HEK293 (cell line): ENCODE data around the gene MARK3.

ENCODE experiments used
- BCL11B ChIP-seq: fragments of 450-650 bp; formaldehyde crosslinking; IDR thresholded peaks from 2 replicates; pipeline ENCODE4 v1.5.1; 2016; ENCODE audit warnings: low read depth, missing biosample characterization, missing genetic modification characterization
- KLF10 ChIP-seq: fragments of 450-650 bp; IDR thresholded peaks from 2 replicates; pipeline ENCODE4 v1.5.1; 2018; ENCODE audit warnings: missing biosample characterization, mild to moderate bottlenecking, missing genetic modification characterization
- KLF17 ChIP-seq: fragments of 450-650 bp; formaldehyde crosslinking; IDR thresholded peaks from 2 replicates; pipeline ENCODE4 v1.5.1; 2016; ENCODE audit warnings: missing biosample characterization, missing genetic modification characterization
- SP2 ChIP-seq: fragments of 450-650 bp; formaldehyde crosslinking; IDR thresholded peaks from 2 replicates; pipeline ENCODE4 v1.5.1; 2016; ENCODE audit warnings: missing biosample characterization, missing genetic modification characterization
- YY2 ChIP-seq: fragments of 450-650 bp; formaldehyde crosslinking; IDR thresholded peaks from 2 replicates; pipeline ENCODE4 v1.5.1; 2016; ENCODE audit warnings: missing biosample characterization, missing genetic modification characterization
- ZBTB1 ChIP-seq: fragments of 450-650 bp; formaldehyde crosslinking; IDR thresholded peaks from 2 replicates; pipeline ENCODE4 v1.5.1; 2016; ENCODE audit warnings: missing biosample characterization, missing genetic modification characterization
- ZBTB48 ChIP-seq: fragments of 450-650 bp; formaldehyde crosslinking; IDR thresholded peaks from 2 replicates; pipeline ENCODE4 v1.5.1; 2016; ENCODE audit warnings: missing biosample characterization, missing genetic modification characterization
- ZBTB8A ChIP-seq: fragments of 450-650 bp; formaldehyde crosslinking; IDR thresholded peaks from 2 replicates; pipeline ENCODE4 v1.5.1; 2016; ENCODE audit warnings: missing biosample characterization, missing genetic modification characterization
- ZNF133 ChIP-seq: fragments of 450-650 bp; formaldehyde crosslinking; IDR thresholded peaks from 2 replicates; pipeline ENCODE4 v1.5.1; 2016; ENCODE audit warnings: missing biosample characterization, missing genetic modification characterization
- ZNF221 ChIP-seq: fragments of 450-650 bp; formaldehyde crosslinking; IDR thresholded peaks from 2 replicates; pipeline ENCODE4 v1.5.1; 2017; ENCODE audit warnings: missing biosample characterization, missing genetic modification characterization, borderline replicate concordance
- ZNF416 ChIP-seq: fragments of 450-650 bp; formaldehyde crosslinking; IDR thresholded peaks from 2 replicates; pipeline ENCODE4 v1.5.1; 2016; ENCODE audit warnings: missing biosample characterization, missing genetic modification characterization
- ZNF548 ChIP-seq: fragments of 450-650 bp; formaldehyde crosslinking; IDR thresholded peaks from 2 replicates; pipeline ENCODE4 v1.5.1; 2016; ENCODE audit warnings: missing biosample characterization, missing genetic modification characterization
- ZNF549 ChIP-seq: fragments of 450-650 bp; IDR thresholded peaks from 2 replicates; pipeline ENCODE4 v1.5.1; 2018; ENCODE audit warnings: missing biosample characterization, missing genetic modification characterization, mild to moderate bottlenecking, inconsistent platforms, moderate library complexity
- ZNF580 ChIP-seq: fragments of 450-650 bp; formaldehyde crosslinking; IDR thresholded peaks from 2 replicates; pipeline ENCODE4 v1.5.1; 2016; ENCODE audit warnings: missing biosample characterization, missing genetic modification characterization
- ZNF596 ChIP-seq: fragments of 450-650 bp; IDR thresholded peaks from 2 replicates; pipeline ENCODE4 v1.5.0; 2018; ENCODE audit warnings: missing biosample characterization, mild to moderate bottlenecking, missing genetic modification characterization, moderate library complexity
- ZNF701 ChIP-seq: fragments of 450-650 bp; formaldehyde crosslinking; IDR thresholded peaks from 2 replicates; pipeline ENCODE4 v1.5.1; 2016; ENCODE audit warnings: missing biosample characterization, missing genetic modification characterization
- ZNF76 ChIP-seq: fragments of 450-650 bp; formaldehyde crosslinking; IDR thresholded peaks from 2 replicates; pipeline ENCODE4; 2016; ENCODE audit warnings: low read depth, missing biosample characterization, missing genetic modification characterization, borderline replicate concordance
- ZSCAN16 ChIP-seq: fragments of 450-650 bp; formaldehyde crosslinking; IDR thresholded peaks from 2 replicates; pipeline ENCODE4 v1.5.1; 2016; ENCODE audit warnings: missing biosample characterization, missing genetic modification characterization
- ZSCAN23 ChIP-seq: fragments of 450-650 bp; formaldehyde crosslinking; IDR thresholded peaks from 2 replicates; pipeline ENCODE4 v1.5.1; 2016; ENCODE audit warnings: missing biosample characterization, missing genetic modification characterization
- TF ChIP-seq, protein P1 (sequence below): fragments of 450-650 bp; formaldehyde crosslinking; IDR thresholded peaks from 2 replicates; pipeline ENCODE4 v1.5.1; 2016; ENCODE audit warnings: missing biosample characterization, missing genetic modification characterization
- TF ChIP-seq, protein P2 (sequence below): fragments of 450-650 bp; formaldehyde crosslinking; IDR thresholded peaks from 2 replicates; pipeline ENCODE4 v1.5.1; 2016; ENCODE audit warnings: missing biosample characterization, missing genetic modification characterization
- TF ChIP-seq, protein P3 (sequence below): fragments of 450-650 bp; IDR thresholded peaks from 2 replicates; pipeline ENCODE4 v1.5.1; 2018; ENCODE audit warnings: missing biosample characterization, mild to moderate bottlenecking, missing genetic modification characterization
- TF ChIP-seq, protein P4 (sequence below): fragments of 450-650 bp; formaldehyde crosslinking; IDR thresholded peaks from 2 replicates; pipeline ENCODE4 v1.5.1; 2016; ENCODE audit warnings: missing biosample characterization, missing genetic modification characterization
- TF ChIP-seq, protein P5 (sequence below): fragments of 450-650 bp; formaldehyde crosslinking; IDR thresholded peaks from 2 replicates; pipeline ENCODE4 v1.5.1; 2017; ENCODE audit warnings: missing biosample characterization, missing genetic modification characterization
- TF ChIP-seq, protein P6 (sequence below): fragments of 450-650 bp; formaldehyde crosslinking; IDR thresholded peaks from 2 replicates; pipeline ENCODE4 v1.5.1; 2016; ENCODE audit warnings: missing biosample characterization, missing genetic modification characterization
- TF ChIP-seq, protein P7 (sequence below): fragments of 450-650 bp; formaldehyde crosslinking; IDR thresholded peaks from 2 replicates; pipeline ENCODE4 v1.5.1; 2017; ENCODE audit warnings: missing biosample characterization, missing genetic modification characterization

MARK3 gene

GRCh38 chr14:103520657-103521437, 135.6 kb downstream of the MARK3 start (continued):
- TF ChIP-seq ZNF416 (0 out of 2 replicates have a peak, but pooled peaks have one; percentile 54), ZNF549 (tag by site-specific recombination) (no peak), KLF17 (peak; percentile 98), ZNF76 (tag by site-specific recombination) (peak; percentile 77), ZNF221 (0 out of 2 replicates have a peak, but pooled peaks have one; percentile 37), ZSCAN23 (tag by site-specific recombination) (peak; percentile 91; the same call in 1 of the 2 replicates), ZNF596 (peak; percentile 3), ZNF133 (tag by site-specific recombination) (no peak), SP2 (tag by site-specific recombination) (peak; percentile 71), BCL11B (tag by site-specific recombination) (peak; percentile 93), ZBTB1 (peak; percentile 91), ZNF580 (peak; percentile 62; the same call in 1 of the 2 replicates), ZBTB8A (tag by site-specific recombination) (peak; percentile 99), KLF10 (tag by site-specific recombination) (peak; percentile 96), ZNF548 (tag by site-specific recombination) (no peak), ZNF701 (tag by site-specific recombination) (no peak), YY2 (peak; percentile 51), ZSCAN16 (tag by site-specific recombination) (0 out of 2 replicates have a peak, but pooled peaks have one; percentile 18), ZBTB48 (peak; percentile 87)
- TF ChIP-seq, protein P1, sequence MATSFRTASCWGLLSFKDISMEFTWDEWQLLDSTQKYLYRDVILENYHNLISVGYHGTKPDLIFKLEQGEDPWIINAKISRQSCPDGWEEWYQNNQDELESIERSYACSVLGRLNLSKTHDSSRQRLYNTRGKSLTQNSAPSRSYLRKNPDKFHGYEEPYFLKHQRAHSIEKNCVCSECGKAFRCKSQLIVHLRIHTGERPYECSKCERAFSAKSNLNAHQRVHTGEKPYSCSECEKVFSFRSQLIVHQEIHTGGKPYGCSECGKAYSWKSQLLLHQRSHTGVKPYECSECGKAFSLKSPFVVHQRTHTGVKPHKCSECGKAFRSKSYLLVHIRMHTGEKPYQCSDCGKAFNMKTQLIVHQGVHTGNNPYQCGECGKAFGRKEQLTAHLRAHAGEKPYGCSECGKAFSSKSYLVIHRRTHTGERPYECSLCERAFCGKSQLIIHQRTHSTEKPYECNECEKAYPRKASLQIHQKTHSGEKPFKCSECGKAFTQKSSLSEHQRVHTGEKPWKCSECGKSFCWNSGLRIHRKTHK (tag by site-specific recombination), result no peak
- TF ChIP-seq, protein P2, sequence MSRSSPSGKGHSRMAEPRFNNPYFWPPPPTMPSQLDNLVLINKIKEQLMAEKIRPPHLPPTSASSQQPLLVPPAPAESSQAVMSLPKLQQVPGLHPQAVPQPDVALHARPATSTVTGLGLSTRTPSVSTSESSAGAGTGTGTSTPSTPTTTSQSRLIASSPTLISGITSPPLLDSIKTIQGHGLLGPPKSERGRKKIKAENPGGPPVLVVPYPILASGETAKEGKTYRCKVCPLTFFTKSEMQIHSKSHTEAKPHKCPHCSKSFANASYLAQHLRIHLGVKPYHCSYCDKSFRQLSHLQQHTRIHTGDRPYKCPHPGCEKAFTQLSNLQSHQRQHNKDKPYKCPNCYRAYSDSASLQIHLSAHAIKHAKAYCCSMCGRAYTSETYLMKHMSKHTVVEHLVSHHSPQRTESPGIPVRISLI (tag by site-specific recombination), result no peak
- TF ChIP-seq, protein P3, sequence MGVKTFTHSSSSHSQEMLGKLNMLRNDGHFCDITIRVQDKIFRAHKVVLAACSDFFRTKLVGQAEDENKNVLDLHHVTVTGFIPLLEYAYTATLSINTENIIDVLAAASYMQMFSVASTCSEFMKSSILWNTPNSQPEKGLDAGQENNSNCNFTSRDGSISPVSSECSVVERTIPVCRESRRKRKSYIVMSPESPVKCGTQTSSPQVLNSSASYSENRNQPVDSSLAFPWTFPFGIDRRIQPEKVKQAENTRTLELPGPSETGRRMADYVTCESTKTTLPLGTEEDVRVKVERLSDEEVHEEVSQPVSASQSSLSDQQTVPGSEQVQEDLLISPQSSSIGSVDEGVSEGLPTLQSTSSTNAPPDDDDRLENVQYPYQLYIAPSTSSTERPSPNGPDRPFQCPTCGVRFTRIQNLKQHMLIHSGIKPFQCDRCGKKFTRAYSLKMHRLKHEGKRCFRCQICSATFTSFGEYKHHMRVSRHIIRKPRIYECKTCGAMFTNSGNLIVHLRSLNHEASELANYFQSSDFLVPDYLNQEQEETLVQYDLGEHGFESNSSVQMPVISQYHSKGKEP (tag by site-specific recombination), result 0 out of 2 replicates have a peak, but pooled peaks have one; percentile 5
- TF ChIP-seq, protein P4, sequence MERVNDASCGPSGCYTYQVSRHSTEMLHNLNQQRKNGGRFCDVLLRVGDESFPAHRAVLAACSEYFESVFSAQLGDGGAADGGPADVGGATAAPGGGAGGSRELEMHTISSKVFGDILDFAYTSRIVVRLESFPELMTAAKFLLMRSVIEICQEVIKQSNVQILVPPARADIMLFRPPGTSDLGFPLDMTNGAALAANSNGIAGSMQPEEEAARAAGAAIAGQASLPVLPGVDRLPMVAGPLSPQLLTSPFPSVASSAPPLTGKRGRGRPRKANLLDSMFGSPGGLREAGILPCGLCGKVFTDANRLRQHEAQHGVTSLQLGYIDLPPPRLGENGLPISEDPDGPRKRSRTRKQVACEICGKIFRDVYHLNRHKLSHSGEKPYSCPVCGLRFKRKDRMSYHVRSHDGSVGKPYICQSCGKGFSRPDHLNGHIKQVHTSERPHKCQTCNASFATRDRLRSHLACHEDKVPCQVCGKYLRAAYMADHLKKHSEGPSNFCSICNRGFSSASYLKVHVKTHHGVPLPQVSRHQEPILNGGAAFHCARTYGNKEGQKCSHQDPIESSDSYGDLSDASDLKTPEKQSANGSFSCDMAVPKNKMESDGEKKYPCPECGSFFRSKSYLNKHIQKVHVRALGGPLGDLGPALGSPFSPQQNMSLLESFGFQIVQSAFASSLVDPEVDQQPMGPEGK (tag by site-specific recombination), result peak; percentile 99
- TF ChIP-seq, protein P5, sequence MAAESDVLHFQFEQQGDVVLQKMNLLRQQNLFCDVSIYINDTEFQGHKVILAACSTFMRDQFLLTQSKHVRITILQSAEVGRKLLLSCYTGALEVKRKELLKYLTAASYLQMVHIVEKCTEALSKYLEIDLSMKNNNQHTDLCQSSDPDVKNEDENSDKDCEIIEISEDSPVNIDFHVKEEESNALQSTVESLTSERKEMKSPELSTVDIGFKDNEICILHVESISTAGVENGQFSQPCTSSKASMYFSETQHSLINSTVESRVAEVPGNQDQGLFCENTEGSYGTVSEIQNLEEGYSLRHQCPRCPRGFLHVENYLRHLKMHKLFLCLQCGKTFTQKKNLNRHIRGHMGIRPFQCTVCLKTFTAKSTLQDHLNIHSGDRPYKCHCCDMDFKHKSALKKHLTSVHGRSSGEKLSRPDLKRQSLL, result peak; percentile 83
- TF ChIP-seq, protein P6, sequence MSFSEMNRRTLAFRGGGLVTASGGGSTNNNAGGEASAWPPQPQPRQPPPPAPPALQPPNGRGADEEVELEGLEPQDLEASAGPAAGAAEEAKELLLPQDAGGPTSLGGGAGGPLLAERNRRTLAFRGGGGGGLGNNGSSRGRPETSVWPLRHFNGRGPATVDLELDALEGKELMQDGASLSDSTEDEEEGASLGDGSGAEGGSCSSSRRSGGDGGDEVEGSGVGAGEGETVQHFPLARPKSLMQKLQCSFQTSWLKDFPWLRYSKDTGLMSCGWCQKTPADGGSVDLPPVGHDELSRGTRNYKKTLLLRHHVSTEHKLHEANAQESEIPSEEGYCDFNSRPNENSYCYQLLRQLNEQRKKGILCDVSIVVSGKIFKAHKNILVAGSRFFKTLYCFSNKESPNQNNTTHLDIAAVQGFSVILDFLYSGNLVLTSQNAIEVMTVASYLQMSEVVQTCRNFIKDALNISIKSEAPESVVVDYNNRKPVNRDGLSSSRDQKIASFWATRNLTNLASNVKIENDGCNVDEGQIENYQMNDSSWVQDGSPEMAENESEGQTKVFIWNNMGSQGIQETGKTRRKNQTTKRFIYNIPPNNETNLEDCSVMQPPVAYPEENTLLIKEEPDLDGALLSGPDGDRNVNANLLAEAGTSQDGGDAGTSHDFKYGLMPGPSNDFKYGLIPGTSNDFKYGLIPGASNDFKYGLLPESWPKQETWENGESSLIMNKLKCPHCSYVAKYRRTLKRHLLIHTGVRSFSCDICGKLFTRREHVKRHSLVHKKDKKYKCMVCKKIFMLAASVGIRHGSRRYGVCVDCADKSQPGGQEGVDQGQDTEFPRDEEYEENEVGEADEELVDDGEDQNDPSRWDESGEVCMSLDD (tag by site-specific recombination), result peak; percentile 97
- TF ChIP-seq, protein P7, sequence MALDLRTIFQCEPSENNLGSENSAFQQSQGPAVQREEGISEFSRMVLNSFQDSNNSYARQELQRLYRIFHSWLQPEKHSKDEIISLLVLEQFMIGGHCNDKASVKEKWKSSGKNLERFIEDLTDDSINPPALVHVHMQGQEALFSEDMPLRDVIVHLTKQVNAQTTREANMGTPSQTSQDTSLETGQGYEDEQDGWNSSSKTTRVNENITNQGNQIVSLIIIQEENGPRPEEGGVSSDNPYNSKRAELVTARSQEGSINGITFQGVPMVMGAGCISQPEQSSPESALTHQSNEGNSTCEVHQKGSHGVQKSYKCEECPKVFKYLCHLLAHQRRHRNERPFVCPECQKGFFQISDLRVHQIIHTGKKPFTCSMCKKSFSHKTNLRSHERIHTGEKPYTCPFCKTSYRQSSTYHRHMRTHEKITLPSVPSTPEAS (tag by site-specific recombination), result peak; percentile 25
